GM19099 (cell line): Measurements from ENCODE around the gene MYLK3.

Experiments
- POLR2A ChIP-seq: IDR thresholded peaks from 3 replicates; pipeline ENCODE4 v1.6.1; 2011; ENCODE audit warnings: low read depth; ENCODE audit not compliant: insufficient read length; ENCODE audit errors: extremely low read depth

Gene MYLK3

DNA sequence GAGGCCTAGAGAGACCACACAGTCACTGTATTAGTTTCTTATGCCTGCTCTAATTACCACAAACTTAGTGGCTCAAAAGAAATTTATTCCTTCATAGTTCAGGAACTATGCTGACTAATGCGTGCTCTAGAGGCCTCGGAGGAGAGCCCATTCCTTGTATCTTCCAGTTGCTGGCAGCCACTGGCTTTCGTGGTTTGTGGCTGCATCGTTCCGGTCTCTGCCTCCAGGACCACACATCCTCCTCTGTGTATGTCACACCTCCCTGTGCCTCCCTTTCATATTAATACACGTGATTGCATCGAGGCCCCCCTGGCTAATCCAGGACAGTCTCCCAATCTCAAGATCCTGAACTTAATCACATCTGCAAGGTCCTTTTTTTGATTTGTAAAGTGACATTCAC is 16.9 kb upstream of the MYLK3 start:
- no peak for TF ChIP-seq POLR2A

DNA sequence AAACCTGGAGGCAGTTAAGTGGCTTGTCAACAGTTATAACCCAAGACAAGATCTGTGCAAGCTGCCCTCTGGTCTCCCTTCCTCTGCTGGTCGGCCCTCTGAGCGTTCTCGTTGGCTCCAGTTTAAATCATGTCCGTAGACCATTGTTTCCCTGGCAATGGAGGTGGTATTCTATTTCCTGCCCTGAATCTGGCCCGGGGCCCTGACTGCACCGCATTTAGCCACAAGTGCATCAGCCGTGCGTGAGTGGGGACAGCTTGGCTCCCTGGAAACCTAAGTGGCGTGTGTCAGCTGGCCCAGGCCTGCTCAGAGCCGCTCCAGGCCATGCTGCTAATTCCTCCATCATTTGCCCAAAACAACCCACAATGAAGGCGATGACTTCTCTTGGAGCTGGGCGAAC is 15.0 kb upstream of the MYLK3 start:
- no peak for TF ChIP-seq POLR2A

DNA sequence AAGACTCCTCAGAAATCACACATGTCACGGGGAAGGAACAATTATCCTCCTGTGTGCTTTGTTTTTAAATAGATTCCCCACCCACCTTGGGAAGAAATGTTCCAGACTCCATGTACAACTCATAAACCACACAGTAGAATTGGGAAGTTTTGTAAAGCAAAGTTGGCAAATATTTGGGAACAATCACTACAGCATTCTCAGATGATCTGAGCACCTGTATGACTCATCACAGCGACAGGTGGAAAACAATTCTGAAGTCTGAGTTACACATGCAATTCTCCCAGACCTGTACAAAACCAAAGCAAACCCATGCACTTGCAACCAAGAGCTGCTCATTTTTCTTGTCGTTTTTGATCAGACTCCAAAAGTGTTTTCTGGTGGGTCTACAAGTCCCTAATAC is 14.4 kb upstream of the MYLK3 start:
- TF ChIP-seq POLR2A = no peak

DNA sequence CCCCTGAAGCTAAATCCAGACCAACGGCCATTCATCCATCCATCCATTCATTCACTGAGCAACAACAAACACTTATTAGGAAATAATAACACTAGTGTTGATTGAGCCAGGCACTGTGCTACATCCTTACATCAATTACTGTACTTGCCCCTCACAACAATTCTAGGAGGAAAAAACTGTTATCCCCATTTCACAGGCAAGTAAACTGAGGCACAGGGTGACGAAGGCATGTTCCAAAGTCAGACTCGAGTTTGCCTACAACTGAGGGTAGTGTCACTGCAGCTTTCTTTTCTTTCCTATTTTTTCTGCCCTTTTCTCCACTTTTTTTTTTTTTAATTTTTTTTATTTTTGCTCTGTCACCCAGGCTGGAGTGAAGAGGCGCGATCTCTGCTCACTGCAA is 11.2 kb upstream of the MYLK3 start:
- TF ChIP-seq POLR2A = no peak

DNA sequence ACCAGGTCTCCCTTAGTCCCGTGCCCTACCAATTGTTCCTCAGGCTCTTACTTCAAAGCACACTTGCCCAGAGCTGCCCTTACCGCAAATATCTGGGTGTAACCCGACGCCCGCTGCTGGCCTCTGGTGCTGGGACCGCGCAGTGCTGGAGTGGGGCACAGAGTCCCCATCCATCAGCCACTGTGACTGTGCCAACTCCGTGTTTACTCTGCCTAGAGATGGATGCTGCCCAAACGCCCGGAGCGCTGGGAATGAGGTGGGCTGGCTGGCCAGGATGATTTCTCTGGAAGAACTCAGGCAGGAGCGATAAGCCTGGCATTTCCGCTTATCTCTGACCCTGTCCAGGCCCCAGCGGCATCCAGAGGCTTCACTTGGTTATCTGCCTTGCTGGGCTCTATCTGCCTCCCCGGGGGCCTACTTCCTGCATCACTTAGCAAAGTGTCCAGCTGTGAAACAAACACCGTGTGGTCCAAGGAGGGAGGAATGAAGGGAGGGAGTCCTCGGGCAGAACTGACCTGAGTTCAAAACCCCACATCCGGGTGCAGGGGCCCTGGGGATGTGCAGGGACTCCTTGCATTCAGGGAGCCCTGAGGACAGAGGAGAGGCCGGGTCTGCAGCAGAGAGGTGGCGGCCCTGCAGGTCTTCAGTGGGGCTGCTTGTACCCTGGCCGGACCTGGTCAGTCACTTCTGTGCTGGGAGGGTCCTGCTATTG is 9.4 kb upstream of the MYLK3 start:
- TF ChIP-seq POLR2A = no peak

DNA sequence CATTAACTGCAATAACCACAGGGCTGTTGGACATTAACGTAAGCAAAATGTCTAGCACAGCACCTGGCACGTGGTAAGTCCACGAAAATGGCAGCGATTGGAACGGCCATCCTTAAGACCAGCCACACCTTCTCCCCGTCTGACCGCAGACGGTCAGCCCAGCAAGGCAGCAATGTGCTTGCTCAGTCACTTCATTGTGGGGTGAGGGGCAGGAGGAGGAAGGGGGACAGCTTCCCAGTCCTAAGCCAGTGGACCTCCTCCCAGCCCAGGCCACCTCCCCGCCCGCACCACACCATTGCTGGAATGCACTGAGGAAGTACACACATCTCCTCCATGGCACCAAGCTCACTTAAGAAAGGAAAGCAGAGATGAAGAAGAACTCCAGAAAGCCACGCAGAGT is 8.6 kb upstream of the MYLK3 start:
- TF ChIP-seq POLR2A = no peak

DNA sequence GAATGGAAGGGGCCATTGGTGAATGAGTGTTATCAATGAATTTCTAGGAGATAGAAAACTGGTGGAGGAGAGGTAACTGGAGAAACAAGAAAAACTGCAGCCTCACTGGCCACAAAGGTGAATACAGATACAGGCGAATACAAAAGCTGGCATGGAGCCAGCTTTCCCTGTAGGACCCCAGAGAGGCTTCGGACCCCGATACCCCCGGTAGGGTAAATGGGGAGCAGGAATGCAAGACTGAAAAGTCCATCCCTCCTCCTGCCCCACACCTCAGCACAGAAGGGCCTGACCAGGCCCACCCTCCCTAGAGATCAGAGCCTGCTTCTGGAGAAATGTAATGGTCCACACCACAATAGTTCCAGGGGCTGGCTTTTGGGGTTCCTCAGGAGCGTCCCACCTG is 4.9 kb upstream of the MYLK3 start:
- TF ChIP-seq POLR2A = no peak

DNA sequence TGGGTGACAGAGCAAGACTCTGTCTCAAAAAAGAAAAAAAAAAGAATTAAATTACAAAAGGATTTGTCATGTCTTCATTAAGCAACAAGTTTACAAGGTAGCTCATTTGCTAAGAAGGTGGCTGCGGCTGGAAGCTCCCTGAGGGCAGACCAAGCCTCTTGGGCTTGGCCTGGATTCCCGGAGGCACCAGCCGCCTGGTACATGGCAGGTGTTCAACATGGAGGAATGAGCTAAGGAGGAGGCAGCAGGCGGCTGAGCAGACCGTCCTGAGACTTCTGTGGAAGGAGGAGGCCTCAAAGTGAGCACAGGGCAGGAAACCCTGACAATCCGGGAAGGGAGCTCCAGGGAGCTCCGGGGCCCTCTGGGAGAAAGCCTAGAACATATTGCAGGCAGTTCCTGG is 3.2 kb upstream of the MYLK3 start:
- no peak for TF ChIP-seq POLR2A

DNA sequence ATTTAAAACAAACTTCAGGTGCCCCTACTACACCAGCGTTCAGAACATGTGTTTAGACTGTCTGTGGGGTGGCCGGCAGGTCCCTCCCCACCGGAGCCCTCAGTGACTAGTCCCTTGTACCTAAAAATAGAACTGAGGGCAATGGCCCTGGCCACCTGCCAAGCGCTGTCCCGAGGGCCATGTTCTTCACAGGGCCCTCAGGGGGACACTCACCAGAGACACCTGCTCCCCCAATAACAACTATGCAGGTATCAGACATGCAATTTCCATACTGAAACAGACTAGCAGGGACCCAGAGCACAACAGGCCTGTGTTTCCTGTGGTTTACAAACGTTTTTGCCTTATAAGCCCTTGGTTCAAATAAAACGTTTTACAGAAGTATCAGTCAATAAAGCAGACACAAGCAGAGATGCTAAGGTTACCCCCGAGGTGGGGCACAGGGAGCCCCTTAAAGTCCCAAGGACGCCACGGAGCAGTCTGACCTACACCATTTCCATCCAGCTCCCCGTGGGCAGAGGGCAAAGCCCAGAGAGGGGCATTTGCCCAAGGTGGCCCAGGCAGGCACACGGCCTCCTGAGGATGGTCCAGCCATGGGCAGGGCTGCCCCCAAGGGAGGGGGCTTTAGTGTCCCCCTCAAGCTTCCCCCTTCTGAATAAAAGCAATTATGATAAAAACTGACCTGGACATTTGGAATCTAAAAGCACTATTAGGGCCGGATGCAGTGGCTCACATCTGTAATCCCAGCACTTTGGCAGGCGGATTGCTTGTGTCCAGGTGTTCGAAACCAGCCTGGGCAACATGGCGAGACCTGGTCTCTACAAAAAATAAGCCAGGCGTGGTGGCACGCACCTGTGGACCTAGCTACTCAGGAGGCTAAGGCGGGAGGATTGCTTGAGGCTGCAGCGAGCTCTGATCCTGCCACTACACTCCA is 896 bp upstream of the MYLK3 start:
- TF ChIP-seq POLR2A = no peak

DNA sequence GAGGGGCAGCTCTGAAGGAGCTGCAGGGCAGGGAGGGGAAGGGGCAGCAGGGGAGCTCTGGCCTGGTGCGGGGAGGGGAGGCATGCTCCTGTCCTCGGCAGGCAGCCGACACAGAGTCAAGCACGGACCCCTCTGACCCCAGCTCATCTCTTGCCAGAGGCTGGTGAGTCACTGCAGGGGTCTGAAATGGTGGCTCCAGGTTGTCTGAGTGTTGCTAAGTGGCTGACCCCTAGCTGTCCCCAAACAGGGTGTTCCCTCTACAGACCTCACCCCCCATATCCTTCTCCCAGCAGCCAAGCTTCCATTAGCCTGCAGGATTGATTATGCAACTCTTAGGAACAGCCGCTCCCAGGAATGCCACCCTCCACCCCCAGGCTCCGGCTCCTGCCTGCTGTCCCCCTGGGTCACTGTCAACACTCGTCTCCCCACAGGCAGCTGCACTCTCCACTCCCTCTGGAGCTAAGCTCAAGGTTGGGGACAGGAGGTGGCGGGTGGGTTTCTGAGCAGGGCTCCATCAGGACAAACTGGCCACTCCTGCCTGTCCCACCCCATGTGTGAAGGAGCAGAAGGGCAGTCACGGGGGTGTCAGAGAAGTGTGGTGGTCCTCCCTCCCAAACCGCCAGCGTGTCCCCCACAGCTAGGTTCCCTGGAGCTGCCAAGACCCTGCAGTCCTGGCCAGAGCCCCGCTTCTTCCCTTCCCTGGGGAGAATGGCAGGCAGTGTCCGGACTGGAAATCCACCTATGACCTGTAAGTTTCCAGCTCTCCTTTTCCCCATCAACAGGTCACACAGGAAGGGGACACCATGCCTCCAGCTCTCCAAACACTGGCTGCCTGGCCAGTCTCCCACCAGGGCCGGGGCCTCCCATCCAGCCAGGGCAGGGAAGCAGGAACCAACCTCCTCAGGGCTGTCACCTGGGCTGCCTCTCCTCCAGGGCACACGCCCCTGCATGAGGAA is 1.0 kb downstream of the MYLK3 start:
- no peak for TF ChIP-seq POLR2A

DNA sequence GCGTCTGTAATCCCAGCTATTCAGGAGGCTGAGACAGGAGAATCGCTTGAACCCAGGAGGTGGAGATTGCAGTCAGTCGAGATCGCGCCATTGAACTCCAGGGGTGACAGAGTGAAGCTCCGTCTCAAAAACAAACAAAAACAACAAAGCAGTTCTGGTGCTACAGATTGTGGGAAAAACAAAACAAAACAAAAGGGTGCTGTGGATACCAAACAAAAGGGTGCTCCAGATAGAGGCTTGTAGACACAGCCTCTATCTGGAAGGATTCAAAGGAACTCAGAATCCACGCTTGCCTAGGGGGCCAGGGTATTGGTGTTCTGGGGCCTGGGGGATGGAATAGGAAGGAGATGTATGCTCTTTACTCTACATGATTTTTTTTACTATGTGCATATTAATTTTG is 2.5 kb downstream of the MYLK3 start:
- no peak for TF ChIP-seq POLR2A

DNA sequence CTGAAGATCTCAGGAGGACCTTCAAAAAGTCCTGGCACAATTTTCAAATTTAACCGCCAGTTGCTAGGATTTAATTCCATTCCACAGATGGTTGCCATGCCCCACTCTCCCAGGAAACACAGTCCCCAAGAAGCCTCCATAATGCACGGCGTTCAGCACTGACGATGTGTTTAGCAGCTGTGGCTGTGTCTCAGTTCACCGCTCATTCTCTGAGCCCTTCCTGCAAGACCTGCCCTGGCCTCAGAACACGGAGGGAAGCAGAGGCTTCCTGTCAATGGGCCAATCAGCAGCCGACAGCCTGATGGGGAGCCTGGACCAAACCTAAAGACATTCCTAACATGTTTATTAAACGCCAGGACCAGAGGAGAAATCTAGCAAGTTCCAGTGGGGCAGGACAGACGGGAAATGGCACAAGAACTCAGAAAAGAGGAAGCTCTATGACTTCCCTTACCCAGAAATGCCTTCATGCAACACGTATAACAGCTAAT is 4.9 kb downstream of the MYLK3 start:
- no peak for TF ChIP-seq POLR2A

DNA sequence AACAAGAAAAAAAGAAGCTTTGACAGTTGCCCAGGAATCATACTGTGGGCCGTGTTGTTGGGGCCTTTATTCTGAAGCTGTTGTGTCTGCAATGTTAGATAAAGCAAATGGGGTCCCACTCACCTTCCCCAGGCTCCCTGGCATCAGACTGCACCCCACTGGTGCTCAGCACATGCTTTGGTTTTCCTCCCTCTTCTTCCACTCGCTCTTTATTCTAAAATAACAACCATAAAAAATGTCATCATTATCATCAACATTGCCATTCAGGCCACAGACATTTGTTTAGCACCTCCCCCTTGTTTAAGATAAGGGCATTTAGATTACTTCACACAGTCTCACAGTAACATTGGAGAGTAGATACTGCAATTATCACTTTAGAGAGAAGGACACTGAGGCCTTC is 8.2 kb downstream of the MYLK3 start:
- TF ChIP-seq POLR2A = no peak

DNA sequence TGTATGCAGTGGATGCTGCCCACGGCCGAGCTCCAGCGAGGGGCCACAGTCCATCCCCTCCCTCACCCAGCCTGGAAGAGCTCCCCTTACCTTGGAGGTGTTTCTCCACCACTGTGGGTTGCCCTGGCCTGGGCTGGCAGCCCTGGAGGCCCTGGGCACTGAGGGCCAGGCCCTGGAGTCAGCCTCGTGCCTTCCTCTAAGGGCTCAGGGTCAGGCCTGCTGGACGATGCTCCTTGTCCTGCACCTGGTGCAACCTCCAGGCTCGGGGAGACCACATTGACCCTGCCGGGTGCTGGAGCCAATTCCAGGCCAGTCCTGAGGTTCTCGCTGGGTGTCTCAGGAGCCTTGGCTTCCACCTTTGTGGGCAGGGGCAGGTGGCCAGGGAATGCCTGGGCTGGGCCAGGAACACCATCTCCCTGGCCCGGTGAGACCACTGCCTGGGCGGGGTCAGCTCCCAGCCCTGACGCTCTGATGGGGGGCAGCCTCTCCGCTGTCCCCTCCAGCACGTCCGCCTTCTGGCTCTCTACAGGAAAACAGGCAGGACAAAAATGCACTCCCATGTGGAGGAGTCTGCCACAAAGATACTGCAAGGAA is 10.4 kb downstream of the MYLK3 start:
- TF ChIP-seq POLR2A = no peak
